NCI-H2081 treated with DMSO at 0.1 percent for 48 hours (cell line): ENCODE results near the gene MLYCD.

Source experiments
- DNase-seq: peaks from one replicate; lab custom pipeline; 2025; lab: John Stamatoyannopoulos, UW

MLYCD gene

GRCh38 chr16:83899272-83899897, 470 bp downstream of the MLYCD start:
- DNase-seq: no peak

- DNase-seq: no peak
Measured at GRCh38 chr16:83899978-83900377, 1.1 kb downstream of the MLYCD start.

DNA sequence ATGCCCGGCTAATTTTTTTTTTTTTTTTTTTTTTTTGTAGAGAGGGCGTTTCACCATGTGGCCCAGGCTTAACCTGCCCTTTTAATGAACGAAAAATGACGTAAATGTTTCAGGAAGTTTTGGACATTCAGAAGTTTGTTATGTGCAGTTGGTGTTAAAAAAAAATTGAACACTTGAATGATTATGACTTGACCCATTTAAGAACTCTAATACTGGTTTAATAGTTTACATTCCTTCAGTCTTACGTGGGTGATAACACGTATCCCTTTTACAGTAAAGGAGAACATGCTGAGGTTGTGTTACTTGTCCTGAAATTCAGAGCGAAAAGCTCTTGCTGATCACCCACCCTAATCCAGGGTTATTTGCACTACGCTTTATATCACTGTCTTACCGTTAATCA, 1.7 kb downstream of the MLYCD start:
- DNase-seq: no peak

- no peak for DNase-seq
Measured at GRCh38 chr16:83901101-83901500, 2.2 kb downstream of the MLYCD start.

DNA sequence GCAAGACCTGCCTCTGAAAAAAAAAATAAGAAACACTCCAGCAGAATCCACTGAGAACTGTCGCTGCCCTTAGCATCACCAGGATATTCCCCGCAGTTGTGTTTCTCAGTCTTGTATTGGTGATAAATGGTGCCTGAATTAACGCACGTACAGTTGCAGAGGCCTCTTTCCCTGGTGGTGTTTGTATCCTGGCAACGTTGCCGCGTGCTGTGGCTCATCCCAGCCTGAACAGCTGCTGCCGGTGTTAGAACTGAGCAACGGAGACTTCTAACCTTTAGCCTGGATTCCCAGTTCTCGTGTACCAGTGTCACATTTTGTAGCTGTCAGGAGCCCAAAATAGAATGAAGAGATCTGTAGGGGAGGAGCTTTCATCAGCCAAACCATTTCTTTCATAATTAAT, 4.8 kb downstream of the MLYCD start:
- no peak for DNase-seq

- no peak for DNase-seq
Measured at GRCh38 chr16:83906683-83907082, 7.8 kb downstream of the MLYCD start.

- DNase-seq: no peak
Measured at GRCh38 chr16:83907111-83907510, 8.2 kb downstream of the MLYCD start.

- DNase-seq: no peak
Measured at GRCh38 chr16:83907631-83908250, 8.8 kb downstream of the MLYCD start.

DNA sequence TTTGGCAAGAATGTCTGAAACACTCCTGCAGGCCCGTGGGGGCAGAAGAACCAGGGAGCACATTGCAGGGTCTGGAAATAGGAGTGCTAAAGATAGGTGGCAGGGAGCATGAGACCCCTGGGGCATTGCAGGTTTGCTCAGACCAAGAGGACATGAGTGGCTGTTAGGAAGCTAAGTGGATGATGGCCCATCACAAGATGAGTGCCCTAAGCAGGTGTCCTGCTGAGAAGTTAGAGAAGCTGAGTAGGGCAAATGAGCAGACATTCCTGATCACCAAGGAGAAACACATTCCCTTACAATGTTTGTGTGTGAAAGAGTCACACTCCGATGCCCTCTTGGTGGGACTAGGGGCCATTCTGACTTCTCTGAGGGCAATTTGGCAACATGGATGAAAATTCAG, 9.9 kb downstream of the MLYCD start:
- DNase-seq: no peak

DNA sequence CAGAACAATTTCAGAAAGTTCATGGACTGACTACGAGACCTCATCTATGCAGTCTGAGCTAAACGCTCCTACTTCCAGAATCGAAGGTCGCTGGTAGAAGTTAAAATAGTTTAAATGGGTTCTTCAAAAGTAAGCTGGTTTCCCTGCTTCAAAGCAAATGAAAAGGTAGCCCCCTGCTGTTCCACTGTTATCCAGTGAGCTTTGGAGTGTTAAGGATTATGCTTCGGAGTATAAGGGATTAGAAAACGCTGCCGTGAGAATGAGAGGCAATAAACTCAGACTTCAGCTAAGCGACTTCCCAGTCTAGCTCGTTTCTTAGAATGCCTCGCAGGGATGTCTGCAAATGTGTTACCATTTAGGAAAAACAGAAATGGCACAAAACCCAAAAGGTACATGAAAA, 12.4 kb downstream of the MLYCD start:
- DNase-seq: no peak

DNA sequence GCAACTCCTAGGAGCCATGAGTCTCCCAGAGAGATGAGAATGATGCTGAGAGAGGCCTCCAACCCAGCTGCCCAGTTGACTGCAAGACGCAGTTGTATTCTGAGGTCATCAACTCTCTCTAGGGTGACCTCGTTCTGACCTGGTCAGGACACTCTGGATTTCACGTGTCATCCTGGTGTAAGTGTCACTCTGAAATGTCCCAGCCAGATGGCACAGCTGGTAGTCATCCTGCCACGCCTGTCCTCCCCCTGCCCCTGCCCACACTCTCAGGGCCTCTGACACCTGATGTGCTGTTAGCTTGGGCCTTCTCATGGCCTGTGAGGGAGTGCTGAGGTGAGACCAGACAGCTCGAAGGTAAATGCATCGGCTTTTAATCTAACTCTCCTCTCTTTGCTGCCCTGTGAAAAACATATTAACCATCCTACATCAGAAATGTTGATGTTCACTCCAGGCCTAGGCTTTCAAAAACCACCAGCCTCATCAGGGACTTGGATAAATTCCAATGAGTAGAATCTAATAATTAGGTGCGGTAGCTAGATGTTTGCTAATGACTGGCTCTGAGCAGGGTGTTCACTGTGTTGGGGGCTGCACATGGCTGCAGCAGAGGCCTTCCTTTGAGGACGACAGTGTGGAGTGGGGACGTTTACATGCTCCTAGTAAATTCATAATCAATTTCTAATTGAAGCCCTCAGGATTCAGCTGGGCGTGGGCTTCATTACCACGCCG, 13.8 kb downstream of the MLYCD start:
- DNase-seq: no peak

DNA sequence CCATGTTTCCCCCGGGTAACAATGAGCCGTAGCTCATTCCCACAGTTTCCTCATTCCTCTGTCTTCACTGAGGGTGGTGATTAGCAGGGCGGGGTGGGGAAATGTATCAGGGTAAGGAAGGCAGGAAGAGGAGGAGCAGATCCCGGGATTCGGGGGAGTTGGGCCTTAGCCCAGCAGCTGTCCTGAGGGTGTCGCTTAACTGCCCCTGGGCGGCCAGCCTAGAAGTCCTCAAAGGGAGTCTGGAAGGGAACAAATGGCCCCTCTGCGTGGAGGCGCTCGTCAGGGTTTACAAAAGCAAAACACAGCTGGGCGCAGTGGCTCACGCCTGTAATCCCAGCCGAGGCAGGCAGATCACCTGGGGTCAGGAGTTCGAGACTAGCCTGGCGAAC, 14.3 kb downstream of the MLYCD start:
- DNase-seq: no peak

GRCh38 chr16:83914091-83914710, 15.3 kb downstream of the MLYCD start:
- no peak for DNase-seq

GRCh38 chr16:83915081-83915480, 16.2 kb downstream of the MLYCD start:
- DNase-seq: no peak

- DNase-seq: no peak
Measured at GRCh38 chr16:83915491-83915890, 16.6 kb downstream of the MLYCD start.

DNA sequence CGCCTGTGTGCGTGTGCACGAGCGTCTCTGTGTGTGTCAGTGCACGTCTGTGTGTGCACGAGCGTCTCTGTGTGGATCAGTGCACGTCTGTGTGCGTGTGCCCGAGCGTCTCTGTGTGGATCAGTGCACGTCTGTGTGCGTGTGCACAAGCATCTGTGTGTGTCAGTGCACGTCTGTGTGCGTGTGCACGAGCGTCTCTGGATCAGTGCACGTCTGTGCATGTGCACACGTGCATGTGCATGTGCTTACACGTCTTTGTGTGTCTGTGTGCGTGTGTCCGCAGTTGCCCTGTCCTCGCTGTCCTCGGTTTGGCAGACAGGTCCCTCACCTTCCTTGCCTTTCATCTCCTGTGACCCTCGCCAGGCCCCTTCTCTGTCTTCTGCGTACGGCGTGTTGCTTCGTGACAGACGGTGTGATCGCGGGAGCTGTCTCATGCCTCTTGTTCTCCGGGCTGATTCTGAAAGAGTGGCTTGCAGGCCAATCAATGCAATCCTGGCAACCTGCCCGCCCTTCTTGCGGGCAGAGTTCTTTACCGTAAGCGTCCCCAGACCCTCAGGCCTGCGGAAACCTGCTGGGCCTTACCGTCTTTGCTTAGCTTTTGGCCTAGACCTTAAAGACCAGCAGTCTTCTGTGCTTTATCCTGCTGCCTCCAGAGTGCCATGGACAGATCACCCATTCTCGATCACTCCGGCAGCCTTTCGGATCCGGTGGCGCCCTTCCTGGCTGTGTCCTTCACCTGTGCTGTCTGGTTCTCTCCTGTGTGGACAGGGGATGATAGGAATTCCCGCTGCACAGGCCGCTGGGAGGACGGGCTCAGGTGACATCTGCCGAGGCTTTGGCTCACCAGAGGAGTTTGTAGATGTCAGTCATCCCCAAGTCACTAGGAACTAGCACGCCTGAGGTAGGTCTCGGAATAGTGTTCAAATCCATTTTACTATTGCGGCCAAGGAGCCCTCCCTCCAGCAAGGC, 18.5 kb downstream of the MLYCD start:
- DNase-seq: no peak

GRCh38 chr16:83920894-83921491, 22.1 kb downstream of the MLYCD start:
- no peak for DNase-seq

- no peak for DNase-seq
Measured at GRCh38 chr16:83923581-83924365, 24.9 kb downstream of the MLYCD start.

GRCh38 chr16:83924686-83925085, 25.8 kb downstream of the MLYCD start:
- DNase-seq: no peak

DNA sequence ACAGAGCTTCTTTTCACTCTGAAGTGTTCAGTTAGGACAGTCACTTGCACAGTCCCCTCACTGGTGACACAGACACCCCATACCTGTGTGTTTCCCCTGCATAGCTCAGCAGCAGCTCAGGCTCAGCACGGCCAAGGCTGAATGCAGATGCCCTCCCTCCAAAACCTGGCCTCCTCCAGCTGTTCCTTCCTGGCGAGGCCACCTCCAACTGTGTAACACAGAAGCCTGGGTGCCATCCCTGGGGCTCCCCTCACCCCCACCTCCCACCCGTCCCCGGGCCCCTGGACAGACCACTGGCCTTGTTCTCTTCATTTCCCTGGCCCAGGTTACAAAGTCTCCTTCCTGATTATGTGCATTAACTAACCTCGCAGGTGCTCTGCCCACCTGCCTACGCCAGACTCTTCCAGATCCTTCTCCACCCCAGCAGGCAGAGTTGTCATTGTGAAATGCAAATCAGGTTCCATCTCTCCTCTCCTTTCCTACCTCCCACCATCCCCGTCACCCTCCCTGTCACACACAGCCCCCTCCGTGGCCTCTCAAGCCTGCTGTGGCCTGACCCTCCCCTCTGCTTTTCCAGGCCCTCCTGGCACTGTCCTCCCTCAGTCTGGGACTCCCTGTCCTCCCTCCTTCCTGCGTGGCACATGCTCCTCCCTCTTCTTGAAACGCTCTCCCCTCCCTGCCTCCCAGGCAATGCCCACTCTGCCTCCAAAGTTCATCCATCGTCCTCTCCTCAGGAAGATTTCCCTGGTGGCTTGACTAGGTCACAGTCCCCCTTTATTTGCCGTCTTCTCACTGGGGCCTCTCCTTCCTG, 26.4 kb downstream of the MLYCD start:
- DNase-seq: no peak
